Ovary (tissue), 3 donors: ENCODE data around the gene TRIM39.

Experiments
- CTCF ChIP-seq, 3 donors: fragments of 450-650 bp in 2 of 3; fragments of 200-600 bp in 1 of 3; IDR thresholded peaks; one replicate each; pipeline versions ENCODE4 v1.5.1 to v1.8.0; 2016 to 2022; ENCODE audit warnings: antibody characterized with exemption in 3 of 3, mild to moderate bottlenecking in 1 of 3
- EP300 ChIP-seq: sonication (generic); formaldehyde crosslinking; IDR thresholded peaks from one replicate; pipeline ENCODE4 v1.6.1; 2017; ENCODE audit warnings: antibody characterized with exemption
- POLR2A ChIP-seq: fragments of 450-650 bp; IDR thresholded peaks from one replicate; pipeline ENCODE4 v1.6.1; 2017; ENCODE audit warnings: antibody characterized with exemption, mild to moderate bottlenecking, moderate library complexity
- donor health status: DM: no; HTN: no; CAD: no.

GRCh38 chr6:30311671-30312070 lies 15.1 kb upstream of the TRIM39 start:
- TF ChIP-seq CTCF (IDR thresholded peaks at IDR 0.05) = no peak
- TF ChIP-seq POLR2A = no peak
- TF ChIP-seq EP300 = no peak
